T-helper 1 cell treated with Interleukin-12 subunit alpha and Interleukin-12 subunit beta and Interleukin-4 antibody, amounts not matched to agents 30 ng/mL and 1 ng/mL, for 36 hours (primary cell): ENCODE data around the gene CISD3. TPM values are rescaled to one million over a fixed set of nuclear protein-coding genes. Genes with fewer than 3 reads are reported as not detected.

Experiments used
- intact Hi-C: fragments of 100-400 bp; cut with micrococcal nuclease; formaldehyde crosslinking; loops from one replicate; pipeline ENCODE4 v1.15.1; 2024
- total RNA-seq: library from RNA; stranded (reverse); gene quantifications from 2 replicates; pipeline ENCODE4 v1.2.3, GENCODE V29; 2022

Gene CISD3
- total RNA-seq, 1 donor from 2014 or later = 38.3 TPM

DNA sequence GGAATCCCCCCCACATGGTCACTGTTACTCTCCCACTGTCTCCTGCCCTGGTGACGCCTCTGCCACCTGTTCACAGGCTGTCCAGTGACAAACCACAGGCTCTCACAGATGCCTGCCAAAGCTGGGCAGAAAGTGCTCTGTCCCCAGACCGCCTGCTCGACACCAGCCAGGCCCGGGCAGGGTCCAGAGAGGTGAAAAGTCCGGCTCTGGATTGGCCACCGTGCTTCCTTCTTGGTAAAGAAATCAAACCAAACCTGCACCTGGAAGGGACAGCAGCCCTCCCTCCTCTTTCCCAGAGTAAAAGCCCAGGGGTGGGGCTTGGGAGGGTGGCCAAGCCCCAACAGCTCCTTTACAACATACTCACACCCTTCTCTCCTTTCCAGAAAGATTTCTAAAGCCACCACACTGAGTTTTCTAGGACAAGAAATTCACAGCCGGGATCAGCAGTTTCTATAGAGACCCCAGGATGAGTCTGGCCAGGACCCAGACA lies 11.8 kb downstream of the CISD3 start:
- intact Hi-C loops = no loop called here

DNA sequence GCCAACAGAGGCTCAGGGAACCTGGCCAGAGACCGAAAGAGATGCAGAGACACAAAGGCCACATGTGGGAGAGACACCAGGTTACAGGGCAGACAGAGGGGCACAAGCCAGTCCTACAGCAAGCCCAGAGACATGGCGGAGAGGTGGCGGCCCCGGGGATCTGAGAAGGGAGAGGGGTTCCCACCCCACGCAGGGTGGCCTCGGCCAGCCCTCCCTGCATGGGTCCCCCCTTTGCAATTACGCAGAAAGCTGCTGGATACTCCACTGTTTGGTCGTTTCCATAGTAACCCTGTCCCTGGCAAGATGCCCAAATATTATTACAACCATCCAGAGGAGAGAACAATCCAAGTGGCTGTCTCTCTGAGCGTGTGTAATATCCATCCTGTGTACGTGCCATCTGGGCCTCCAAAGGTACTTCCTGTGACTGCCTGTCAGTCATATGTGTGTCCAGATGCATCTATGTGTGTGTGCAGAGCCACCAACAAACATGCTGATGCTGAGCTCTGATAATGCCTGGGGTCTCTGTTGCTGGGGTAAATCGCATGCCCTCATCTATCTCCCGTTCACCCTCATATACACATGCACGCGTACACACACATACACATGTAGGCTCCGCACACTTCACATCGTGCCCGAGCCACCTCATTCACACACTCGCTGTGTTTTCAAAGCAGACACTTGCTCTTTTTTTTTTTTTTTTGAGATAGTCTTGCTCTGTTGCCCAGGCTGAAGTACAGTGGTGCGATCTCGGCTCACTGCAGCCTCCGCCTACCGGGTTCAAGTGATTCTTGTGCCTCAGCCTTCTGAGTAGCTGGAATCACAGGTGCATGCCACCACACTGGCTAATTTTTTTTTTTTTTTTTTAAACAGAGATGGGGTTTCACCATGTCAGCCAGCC lies 12.5 kb downstream of the CISD3 start:
- intact Hi-C loops = no loop called here

DNA sequence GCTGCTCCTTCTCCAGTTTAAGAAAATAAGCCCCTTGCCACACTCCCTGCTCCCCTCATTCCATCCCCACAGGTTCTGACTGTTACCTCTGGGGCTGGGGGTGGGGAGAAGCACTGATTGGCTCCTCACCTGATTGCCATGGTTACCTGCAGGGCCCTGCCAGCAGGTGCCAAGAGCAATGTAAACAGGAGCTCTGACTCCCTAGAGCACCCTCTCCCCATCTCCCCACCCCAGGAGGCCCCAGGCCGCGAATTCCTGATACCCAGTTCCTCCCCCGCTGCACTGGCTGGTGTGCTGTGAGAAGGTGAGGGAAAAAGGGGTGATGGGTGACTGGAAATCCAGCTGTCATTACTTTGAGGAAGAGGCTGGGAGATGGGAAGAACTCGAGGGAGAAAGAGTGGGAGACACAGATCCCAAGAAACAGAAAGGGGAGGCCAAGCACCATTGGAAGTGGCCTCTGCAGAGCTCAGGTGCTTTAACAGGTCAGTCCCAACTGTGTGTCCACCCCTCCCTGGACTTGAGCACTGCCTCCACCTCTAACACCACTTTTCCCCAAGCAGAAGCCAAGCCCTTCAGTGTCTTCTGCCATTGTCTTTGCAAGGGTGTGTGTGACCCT lies 13.5 kb downstream of the CISD3 start:
- intact Hi-C loops = no loop called here

DNA sequence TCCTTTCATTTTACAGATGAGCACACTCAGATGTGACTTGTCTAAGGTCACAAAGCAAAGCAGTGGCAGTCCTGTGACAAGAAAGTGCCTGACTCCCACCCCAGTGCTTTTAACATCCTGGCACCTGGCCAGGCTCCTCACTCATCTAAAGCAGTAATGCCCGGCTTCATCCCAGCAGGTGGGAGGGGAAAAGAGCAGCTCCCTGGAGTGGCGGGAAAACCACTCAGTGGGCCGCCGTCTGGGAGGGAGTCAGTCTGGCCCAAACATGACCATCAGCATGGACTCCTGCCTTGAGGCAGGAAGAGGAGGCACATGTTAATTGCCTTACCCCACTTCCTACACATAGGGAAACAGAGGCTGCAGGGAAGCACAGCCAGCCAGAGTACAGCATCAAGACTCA lies 15.4 kb downstream of the CISD3 start:
- intact Hi-C loops = no loop called here

DNA sequence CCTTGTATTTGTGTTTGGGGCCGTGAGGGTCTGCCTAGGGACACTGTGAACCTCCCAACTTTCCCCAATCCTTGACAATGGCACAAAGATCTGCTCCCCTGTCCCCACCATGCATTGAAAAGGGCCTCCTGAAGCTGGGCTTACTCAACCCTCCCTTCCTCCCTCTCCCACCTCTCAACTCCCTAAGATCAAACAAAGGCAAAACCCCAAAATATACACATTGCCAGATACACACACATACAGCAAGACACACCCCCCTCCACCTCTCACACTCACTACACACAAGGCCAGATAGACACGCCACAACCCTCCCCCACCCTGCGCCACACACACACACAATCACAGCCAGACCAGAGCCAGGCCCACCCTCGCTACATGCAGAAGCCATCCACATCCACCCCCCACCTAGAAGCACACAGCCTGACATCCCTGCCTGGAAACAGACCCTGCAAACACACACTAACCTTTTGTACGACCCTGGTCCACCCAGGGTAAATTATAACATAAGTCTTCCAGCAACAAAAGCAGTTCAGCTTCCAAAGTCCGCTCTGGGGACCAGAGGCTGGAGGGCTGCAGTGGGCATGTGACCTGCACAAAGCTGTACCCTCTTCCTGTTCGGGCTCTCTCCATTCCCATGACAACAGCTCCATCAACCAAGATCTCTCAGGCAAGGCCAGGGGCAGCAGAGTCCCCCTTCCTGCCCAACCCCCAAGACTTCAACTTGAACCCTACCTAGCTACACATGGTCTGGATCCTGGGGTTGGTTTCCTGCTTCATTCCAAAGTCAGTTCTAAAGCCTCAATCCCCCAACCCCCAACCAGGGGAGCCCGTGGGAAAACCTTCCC lies 16.1 kb downstream of the CISD3 start:
- intact Hi-C loops = no loop called here

DNA sequence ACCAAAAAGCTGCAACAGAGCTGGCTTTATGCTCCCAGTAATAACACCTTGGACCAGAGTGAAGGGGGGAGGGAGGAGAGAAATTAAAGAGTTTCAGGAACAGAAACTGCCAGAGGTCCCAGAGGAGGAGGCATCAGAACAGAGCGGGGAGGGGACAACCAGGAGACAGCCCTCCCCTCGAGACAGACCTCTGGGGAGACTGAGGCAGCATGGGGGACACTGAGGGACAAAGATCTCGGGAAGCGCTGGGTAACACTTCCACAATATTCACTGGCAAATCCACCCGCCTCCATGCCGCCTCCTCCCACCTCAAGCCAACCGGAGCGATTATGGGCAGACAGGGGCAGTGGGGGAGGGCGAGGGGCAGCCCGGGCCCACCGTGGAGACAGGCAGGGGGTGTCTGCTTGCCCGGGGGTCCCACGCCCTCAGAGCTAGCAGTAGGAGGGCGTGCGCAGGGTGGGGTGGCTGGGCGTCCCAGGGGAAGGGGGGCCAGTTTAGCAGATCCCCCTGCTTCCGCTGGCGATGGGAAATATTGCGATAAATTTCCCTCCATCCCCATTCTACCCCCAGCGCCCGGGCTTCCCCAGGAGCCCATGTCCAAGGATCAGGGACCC lies 16.8 kb downstream of the CISD3 start:
- intact Hi-C loops = no loop called here

DNA sequence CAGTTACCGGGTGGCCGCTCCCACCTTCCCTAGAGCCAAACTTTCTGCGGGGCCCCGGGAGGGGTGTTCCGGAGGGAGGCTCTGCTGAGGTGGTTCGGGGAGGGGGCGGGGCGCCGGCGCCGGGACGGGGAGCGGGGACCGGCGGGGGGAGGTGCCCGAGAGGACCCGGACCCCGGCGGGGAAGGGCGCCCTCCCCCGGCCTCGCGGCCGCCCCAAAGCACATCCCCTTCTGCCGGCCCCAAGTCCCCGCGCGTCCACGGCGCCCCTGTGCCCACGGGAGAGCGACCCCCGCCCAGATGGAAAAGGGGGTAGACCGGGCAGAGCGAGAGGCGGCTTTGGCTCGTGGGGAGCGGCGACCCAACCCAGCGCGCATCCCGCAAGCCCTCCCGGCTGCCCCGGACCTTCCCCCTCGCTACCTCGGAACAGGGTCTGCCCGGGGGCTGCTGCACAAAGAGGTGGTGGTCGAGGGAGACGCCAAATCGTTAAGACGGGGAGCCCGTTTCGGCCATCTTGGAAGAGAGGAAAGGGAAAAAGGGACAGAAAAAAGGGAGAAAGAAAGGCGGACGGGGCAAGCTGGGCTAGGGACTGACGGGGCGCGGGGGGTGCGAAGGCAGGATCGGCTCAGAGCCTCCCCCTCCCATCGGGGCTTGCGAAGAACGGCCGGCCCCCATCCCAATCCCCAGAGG lies 17.5 kb downstream of the CISD3 start:
- intact Hi-C loops = no loop called here

DNA sequence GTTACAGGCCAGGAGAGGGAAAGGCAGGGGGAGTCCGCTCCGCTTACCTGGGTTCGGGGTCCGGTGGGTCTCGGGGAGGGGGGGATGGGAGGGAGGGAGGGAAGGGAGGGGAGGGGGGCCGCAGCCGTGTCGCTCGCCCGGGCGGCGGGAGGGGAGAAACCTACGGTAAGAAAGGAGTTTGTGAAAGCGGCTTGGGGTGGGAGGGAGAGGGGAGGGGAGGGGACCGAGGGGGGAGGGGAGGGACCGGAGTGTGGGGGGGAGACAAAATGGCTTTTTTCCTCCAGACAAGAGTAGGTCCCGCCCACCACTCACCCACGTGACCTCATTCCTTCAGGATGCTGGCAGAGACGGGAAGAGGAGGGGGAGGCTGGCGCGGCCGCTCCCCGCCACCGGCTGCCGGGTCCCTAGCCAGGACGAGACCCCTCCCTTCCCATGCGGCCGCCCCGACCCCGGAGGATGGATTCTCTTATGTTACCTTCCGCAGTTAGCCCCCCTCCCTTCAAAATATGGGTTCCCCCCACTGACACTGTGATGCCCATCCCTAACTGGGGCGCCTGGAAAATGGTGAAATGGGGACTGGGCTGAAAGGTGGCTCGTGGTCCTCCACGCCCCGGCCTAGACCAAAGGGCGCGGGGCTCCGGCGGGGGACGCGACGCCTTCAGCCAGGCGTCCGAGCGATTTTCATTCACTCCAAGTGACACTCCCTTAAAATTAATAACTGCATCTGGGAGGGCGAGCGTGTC lies 18.2 kb downstream of the CISD3 start, which contains the start of gene PCGF2:
Gene PCGF2, minus strand, starts transcription at position 188 of the 743 bp plus-strand sequence. CDS start 7,934 bp downstream, outside the sequence.
- intact Hi-C loops = no loop called here

DNA sequence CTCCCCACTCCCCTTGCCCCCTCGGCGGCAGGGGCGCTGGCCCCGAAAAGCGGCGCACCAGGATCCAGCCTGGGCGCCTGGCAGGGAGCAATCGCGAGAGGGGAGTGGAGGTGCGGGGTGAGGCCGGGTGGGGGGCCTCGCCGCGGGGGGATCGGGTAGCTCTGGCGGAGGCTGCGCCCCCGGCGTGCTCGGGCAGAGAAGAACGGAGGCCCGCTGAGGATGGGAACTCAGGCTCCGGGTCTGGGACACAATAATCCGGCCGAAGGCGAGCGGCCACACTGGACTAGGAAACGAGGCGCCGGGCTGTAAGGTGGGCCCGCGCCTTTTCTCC lies 18.7 kb downstream of the CISD3 start:
- intact Hi-C loops = no loop called here

DNA sequence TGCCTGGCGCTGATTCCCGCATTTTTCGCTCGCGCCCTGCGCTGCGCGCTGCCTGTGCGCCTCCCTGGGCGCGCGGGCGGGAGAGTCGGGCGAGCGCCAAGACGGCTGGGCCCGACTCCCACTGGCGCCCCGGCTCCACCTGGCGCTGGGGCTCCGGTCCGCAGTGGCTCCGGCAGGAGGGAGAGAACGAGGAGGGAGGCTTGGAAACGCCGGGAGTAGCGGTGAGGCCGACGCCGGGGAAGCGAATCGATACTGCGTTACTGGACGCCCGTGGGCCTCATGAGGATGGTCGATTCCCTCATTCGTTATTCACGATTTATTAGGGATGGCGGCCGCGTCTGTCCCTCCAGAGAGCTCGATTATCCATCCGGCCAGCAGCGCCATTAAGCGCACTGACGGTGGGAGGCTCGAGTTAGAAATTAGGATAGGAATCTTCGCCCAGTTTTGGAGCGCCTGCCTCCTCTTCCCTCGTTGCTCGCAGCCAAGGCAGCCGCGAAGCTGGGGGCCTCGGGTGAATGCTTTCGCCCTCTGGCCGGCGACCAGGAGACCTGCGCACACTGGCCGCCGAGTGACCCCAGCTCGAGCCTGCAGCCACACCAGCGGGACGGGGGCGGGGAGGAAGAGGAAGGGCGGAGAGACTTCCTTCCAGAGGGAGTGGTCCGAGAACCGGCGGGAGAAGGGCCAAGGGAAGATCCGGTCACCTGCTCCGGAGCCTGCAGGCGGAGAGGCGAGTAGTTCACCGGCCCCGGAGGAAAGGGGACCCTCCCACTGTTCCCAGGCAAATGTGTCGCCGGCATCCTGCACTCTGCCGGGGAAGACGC lies 19.3 kb downstream of the CISD3 start:
- intact Hi-C loops = no loop called here

DNA sequence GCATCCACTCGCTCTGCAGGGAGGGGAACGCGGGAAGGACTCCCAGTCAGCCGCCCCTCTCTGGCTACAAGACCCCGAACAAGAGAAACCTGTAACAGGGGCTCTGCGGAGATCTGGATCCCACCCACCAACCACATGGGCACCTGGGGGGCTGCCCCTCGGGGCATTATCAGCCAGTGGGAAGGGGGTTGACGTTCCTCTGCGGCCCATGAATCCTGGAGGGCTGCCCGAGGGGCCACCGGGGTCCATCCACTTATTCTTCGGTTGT lies 19.8 kb downstream of the CISD3 start:
- intact Hi-C loops = no loop called here

DNA sequence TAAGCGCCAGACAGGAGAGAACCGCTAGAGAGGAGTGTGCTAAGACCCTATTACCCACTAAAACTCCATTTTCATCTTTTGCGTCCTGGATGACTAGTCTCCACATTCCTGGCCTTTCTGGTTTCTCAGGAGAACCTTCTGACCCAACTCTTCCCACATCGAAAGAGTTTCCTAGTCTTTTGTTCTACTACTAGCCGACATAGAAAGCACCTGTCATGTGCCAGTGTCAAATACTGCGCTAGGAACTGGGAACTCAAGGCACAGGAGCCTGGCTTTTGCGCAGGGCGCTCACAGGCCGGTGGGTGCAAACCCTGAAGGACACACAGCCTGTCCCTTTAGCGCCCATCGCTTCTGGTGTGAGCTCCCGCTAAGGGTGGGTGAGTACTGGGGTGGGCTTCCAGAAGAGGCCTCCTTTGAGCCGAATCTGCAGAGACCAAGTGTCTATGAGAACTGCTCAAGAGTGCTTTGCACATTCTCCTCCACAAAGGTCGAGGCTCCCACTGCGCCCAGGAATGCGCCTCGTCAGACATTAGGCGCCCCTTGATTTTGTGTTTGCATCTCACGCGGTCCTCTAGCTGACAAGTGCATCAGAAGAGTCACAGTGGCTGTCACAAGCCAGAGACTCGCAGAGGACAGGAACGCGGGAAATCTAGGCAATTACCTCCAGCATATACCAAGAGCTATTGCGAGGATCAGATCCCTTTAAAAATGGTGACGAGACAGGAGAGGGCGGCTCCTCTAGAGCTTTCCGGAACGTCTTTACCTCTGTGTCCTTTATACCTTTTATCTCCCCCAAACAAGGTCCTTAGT lies 20.4 kb downstream of the CISD3 start:
- intact Hi-C loops = no loop called here

DNA sequence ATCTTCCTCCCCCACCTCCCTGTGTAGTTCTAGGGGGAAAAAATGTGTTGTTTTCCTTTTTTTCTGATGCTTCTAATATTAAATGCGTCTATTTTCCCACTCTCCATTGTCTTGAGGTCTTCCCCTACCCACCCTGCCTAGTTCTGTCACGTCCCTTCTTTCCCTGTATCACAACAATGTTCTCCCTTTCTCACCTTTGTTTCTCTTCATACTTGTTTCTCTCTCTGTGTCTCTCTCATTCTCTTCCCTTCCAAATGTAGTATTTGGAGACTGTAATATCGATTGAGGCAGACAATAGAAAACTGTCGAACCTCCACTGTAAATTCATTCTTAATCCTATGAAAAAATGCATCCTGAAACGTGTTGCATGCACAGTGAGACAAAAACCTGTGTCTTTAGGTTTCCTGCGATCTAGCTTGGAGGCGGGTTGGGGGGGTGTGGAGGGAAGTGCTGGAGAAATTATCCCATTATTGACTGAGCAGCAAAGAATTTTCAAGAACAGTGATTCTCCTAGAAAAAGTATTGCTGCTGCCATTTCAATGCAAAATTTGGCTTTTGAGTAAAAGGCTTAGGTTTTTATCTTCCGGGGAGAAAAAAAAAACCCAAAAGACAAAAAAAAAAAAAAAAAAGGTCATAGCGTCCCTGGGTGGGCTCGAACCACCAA lies 21.1 kb downstream of the CISD3 start:
- intact Hi-C loops = no loop called here

DNA sequence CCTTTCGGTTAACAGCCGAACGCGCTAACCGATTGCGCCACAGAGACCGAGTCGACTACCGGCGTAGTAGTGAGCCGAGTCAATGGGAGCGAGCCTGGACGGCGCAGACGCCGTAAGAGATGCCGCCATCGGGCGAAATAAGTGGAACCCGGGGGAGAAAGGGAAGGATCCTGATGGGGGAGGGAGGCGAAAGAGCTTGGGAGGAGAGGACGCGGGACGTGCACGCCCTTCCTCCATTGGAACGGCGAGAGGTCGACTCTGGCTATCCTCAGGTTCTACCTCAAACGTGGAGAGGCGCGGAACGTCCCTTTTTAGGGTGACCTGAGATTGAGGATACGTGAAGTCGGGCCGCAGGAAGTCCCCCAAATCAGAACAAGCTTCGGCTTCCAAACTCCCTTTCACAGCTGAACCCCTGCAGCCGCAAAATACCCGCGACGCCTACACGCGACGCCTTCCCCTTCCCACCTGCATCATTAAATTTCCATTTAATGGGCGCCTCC lies 21.7 kb downstream of the CISD3 start:
- intact Hi-C loops = loop anchor here (1.0 to 2.0 kb wide), 12 partner anchors 22 to 1228 kb away; partner anchors contain the start of genes CDK12, CISD3, CWC25 and PIP4K2B

DNA sequence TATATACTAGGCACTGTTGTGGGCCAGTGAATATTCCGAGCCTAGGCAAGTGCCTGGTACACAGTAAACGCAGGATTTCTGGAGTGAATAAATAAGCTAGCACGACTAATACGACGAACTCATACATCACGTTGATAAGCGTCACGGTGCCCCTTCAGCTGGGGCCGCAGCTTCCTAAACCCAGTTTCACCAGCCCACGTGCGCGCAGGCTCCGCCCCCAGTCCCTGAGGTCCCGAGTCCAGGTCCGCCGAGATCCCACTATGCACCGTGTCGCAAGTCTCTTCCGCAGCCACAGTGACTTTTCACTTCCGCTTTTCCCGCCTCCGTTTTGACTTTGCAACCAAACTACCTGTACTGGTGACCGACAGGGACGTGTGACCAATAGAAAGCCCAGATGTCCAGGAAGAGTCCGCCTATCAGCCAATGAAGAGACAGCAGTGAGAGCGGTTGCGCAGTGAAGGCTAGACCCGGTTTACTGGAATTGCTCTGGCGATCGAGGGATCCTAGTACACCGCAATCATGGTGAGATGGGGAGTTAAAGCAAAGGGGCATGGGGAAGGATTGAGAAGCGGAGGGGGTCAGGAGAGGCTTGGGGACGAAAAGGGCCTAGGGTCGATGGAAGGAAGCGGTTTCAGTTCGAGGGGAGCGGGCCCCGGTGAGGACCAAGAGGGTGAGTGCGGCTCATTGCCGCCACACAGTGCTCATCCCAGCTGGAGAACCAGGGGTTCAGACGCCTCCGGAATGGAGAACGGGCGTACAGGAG lies 22.3 kb downstream of the CISD3 start, which contains the start of gene PSMB3:
Gene PSMB3, plus strand, starts transcription at position 434 of the 763 bp plus-strand sequence. Its CDS starts 86 bp downstream, at position 520.
- intact Hi-C loops = loop anchor here (1.0 to 2.0 kb wide), 12 partner anchors 22 to 1228 kb away; partner anchors contain the start of genes CDK12, CISD3, CWC25 and PIP4K2B

DNA sequence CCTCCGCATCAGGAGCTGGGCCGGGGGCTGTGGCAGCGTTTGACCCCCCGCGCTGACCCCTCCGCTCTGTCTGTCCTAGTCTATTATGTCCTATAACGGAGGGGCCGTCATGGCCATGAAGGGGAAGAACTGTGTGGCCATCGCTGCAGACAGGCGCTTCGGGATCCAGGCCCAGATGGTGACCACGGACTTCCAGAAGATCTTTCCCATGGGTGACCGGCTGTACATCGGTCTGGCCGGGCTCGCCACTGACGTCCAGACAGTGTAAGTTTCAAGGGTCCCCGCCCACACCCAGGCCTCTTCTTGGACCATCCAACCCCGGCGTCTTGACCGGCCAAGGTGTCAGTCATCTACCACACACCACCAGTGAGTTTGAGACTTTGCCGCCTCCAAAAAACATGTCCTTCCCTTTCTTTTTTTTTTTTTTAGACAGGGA lies 22.9 kb downstream of the CISD3 start:
- intact Hi-C loops = loop anchor here (2.0 kb wide), 1 partner anchor 194 kb away; no protein-coding TSS in a partner anchor

DNA sequence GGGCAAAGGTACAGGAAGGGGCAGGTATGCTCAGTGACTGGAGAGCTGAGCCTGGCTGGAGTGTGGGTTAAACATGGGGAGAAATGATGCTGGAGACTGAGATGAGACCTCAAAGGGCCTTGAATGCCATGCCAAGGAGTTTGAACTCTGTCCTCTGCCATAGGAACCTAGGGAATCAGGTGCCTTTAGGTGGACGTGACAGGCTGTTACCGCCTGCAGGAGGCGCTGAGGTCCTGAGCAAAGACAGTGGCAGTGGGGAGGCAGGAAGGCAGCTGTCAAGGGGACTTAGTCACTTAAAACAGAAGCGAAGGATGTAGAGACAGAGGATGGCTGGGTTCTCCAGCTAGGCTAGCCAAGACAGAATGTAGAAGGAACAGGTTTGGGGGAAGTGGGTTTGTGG lies 31.5 kb downstream of the CISD3 start:
- intact Hi-C loops = no loop called here
